B cell (primary cell): ENCODE results near the gene FUBP3. TPM values are rescaled to one million over a fixed set of nuclear protein-coding genes. Genes with fewer than 3 reads are reported as not detected.

ENCODE experiments used
- ATAC-seq: fragments of 200-7000 bp; cut with Tn5 transposase; one replicate; pipeline ENCODE4 v1.10.0; 2021; ENCODE audit warnings: low read depth, mild to moderate bottlenecking, moderate number of reproducible peaks, moderate library complexity
- CTCF ChIA-PET: fragments of 350-600 bp; sonication (Branson Sonifier 250); formaldehyde crosslinking; loops from one replicate; lab custom pipeline; 2021; ENCODE audit warnings: antibody characterized with exemption, inconsistent platforms; lab: Charles Lee
- POLR2A ChIA-PET: fragments of 350-600 bp; sonication (Branson Sonifier 250); formaldehyde crosslinking; loops from one replicate; lab custom pipeline; 2021; ENCODE audit warnings: antibody characterized with exemption; lab: Charles Lee
- DNase-seq: peaks from one replicate; pipeline ENCODE4 v3.0.0; 2013
- H2AFZ ChIP-seq: 2 replicates; pipeline ENCODE4 v1.6.1; 2012; ENCODE audit warnings: mild to moderate bottlenecking, low read depth, low read length; ENCODE audit not compliant: insufficient read depth, poor library complexity, severe bottlenecking
- H3K27ac ChIP-seq, 2 donors: 1 replicate in 1 of 2; 2 replicates in 1 of 2; pipeline ENCODE4 v1.5.1; 2012 to 2013; ENCODE audit warnings: low read length in 2 of 2, mild to moderate bottlenecking in 2 of 2, moderate library complexity in 1 of 2
- H3K27me3 ChIP-seq, 4 experiments: fragments of 200-600 bp in 1 of 4; sonication (generic) in 1 of 4; replicated peaks in 1 of 4; 1 replicate in 2 of 4; 2 replicates in 2 of 4; pipeline versions ENCODE4 v1.6.1 to v1.7.0; 2013 to 2016; ENCODE audit warnings: low read length in 3 of 4, mild to moderate bottlenecking in 2 of 4, mixed read lengths in 1 of 4, moderate library complexity in 1 of 4; ENCODE audit not compliant: insufficient read depth in 4 of 4, control insufficient read depth in 3 of 4; ENCODE audit errors: control extremely low read depth in 1 of 4
- H3K36me3 ChIP-seq, 2 experiments: replicated peaks in 1 of 2; 1 replicate in 1 of 2; 2 replicates in 1 of 2; pipeline versions ENCODE4 v1.6.1 to v1.7.1; 2013; ENCODE audit warnings: low read length in 1 of 2; ENCODE audit not compliant: insufficient read depth in 2 of 2, control insufficient read depth in 1 of 2; ENCODE audit errors: control extremely low read depth in 1 of 2, extremely low read depth in 1 of 2
- H3K4me1 ChIP-seq, 2 donors: fragments of 200-600 bp in 1 of 2; sonication (generic) in 1 of 2; 1 replicate in 1 of 2; 2 replicates in 1 of 2; pipeline versions ENCODE4 v1.5.1 to v1.6.1; 2013 to 2017; ENCODE audit warnings: low read length in 2 of 2; ENCODE audit not compliant: control insufficient read depth in 2 of 2, insufficient read depth in 2 of 2
- H3K4me2 ChIP-seq: replicated peaks from 2 replicates; pipeline ENCODE3; 2012; ENCODE audit warnings: mild to moderate bottlenecking, low read depth, low read length; ENCODE audit not compliant: poor library complexity, severe bottlenecking
- H3K4me3 ChIP-seq, 5 experiments: fragments of 200-600 bp in 1 of 5; sonication (generic) in 1 of 5; 1 replicate in 3 of 5; 2 replicates in 2 of 5; pipeline versions ENCODE4 v1.5.1 to v1.7.0; 2011 to 2016; ENCODE audit warnings: low read length in 4 of 5, mild to moderate bottlenecking in 4 of 5, low read depth in 2 of 5, control low read depth in 1 of 5, moderate library complexity in 1 of 5; ENCODE audit not compliant: insufficient read depth in 1 of 5; ENCODE audit errors: control extremely low read depth in 1 of 5, extremely low read depth in 1 of 5
- H3K79me2 ChIP-seq: fragments of 200-600 bp; sonication (generic); one replicate; pipeline ENCODE4 v1.6.0; 2016; ENCODE audit warnings: low read length; ENCODE audit not compliant: control insufficient read depth, insufficient read depth
- H3K9ac ChIP-seq: fragments of 200-600 bp; sonication (generic); 2 replicates; pipeline ENCODE4 v1.6.1; 2017; ENCODE audit warnings: mild to moderate bottlenecking, low read length, moderate library complexity
- H3K9me3 ChIP-seq, 3 donors: one replicate each; pipeline versions ENCODE4 v1.6.1 to v1.7.1; 2013; ENCODE audit warnings: low read length in 2 of 3; ENCODE audit not compliant: control insufficient read depth in 2 of 3, insufficient read depth in 1 of 3; ENCODE audit errors: control extremely low read depth in 1 of 3
- H4K20me1 ChIP-seq: 2 replicates; pipeline ENCODE4 v1.6.0; 2012; ENCODE audit warnings: mild to moderate bottlenecking, low read length; ENCODE audit not compliant: insufficient read depth, control insufficient read depth, poor library complexity, severe bottlenecking
- H3K27ac Mint-ChIP-seq: one replicate; pipeline ENCODE4 v1.8.0; 2021; ENCODE audit warnings: mixed read lengths
- H3K27me3 Mint-ChIP-seq: one replicate; pipeline ENCODE4 v1.8.0; 2021; ENCODE audit warnings: mixed read lengths
- H3K4me1 Mint-ChIP-seq: one replicate; pipeline ENCODE4 v1.8.0; 2021; ENCODE audit warnings: mixed read lengths
- H3K4me3 Mint-ChIP-seq: one replicate; pipeline ENCODE4 v1.8.0; 2021; ENCODE audit warnings: mixed read lengths
- H3K9me3 Mint-ChIP-seq: one replicate; pipeline ENCODE4 v1.8.0; 2022; ENCODE audit warnings: mixed read lengths; ENCODE audit not compliant: insufficient read depth
- EZH2 ChIP-seq: IDR thresholded peaks from 2 replicates; pipeline ENCODE4 v1.6.1; 2012; ENCODE audit warnings: borderline replicate concordance, low read depth, mild to moderate bottlenecking, moderate library complexity, low read length; ENCODE audit not compliant: insufficient read depth, poor library complexity, severe bottlenecking
- WGBS: methylation state at CpG from one replicate; pipeline ENCODE4 v1.1.5; 2013; ENCODE audit warnings: missing lambda C conversion rate; ENCODE audit not compliant: insufficient coverage; 5-methylcytosine and 5-hydroxymethylcytosine counted together
- intact Hi-C: fragments of 100-400 bp; cut with micrococcal nuclease; formaldehyde crosslinking; loops from one replicate; pipeline ENCODE4 v1.10.0; 2022
- polyA plus RNA-seq: library from polyadenylated mRNA; depleted of rRNA; stranded (reverse); fragments of >200 nt; gene quantifications from 2 replicates; pipeline ENCODE4 v1.2.3, GENCODE V29; 2012
- total RNA-seq, 2 donors: library from RNA; stranded (reverse); fragments of 120-200 nt in 1 of 2; gene quantifications; 1 replicate in 1 of 2; 2 replicates in 1 of 2; pipeline versions ENCODE4 v1.2.3 to v1.2.4, GENCODE V29; 2013 to 2022
- TF ChIP-seq, protein P1 (sequence below): fragments of 200-600 bp; IDR thresholded peaks from one replicate; pipeline ENCODE4 v1.8.0; 2022; ENCODE audit warnings: antibody characterized with exemption, mild to moderate bottlenecking

FUBP3 gene
- total and polyA plus RNA-seq, 2 donors (not counting 1 experiment from before 2014, with no cell fraction given) = 45.7 to 79.4 TPM

DNA sequence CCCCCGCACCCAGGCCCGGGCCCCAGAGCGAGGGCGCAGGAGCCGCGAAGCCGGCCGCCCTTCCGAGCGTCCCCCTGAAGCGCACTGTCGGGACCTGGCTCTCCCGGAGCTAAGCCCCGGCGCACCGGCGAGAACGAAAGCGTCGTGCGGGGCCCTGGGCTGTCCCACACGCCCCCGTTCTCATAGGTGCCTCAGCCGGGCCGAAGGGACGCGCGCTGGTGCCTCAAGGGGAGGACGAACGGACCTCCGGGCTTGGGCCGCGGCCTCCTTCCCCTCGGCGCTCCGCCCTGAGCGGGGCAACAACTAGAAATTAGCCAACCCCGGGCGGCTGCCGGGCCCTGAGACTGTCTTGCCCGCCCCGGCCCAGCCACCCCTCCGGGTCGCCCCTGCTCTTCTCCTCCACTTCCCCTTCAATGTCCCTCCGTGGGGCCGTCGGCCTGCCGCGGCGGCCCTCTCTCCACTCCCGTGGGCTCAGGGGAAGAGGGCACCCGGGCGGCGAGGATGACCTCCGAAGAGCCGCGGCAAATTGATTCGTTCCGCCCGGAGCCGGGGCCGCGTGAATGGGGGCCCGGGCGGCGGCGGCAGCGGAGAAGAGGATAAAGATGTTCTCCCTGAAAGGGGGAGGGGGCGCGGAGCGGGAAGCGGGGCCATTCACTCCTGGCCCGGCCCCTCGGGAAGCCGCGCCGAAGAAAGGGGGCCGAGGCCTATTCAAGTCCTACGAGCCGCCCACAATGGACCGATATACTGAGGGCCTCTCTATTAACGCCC lies 81.5 kb downstream of the FUBP3 start:
- TF ChIP-seq, protein P1, sequence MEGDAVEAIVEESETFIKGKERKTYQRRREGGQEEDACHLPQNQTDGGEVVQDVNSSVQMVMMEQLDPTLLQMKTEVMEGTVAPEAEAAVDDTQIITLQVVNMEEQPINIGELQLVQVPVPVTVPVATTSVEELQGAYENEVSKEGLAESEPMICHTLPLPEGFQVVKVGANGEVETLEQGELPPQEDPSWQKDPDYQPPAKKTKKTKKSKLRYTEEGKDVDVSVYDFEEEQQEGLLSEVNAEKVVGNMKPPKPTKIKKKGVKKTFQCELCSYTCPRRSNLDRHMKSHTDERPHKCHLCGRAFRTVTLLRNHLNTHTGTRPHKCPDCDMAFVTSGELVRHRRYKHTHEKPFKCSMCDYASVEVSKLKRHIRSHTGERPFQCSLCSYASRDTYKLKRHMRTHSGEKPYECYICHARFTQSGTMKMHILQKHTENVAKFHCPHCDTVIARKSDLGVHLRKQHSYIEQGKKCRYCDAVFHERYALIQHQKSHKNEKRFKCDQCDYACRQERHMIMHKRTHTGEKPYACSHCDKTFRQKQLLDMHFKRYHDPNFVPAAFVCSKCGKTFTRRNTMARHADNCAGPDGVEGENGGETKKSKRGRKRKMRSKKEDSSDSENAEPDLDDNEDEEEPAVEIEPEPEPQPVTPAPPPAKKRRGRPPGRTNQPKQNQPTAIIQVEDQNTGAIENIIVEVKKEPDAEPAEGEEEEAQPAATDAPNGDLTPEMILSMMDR = no peak
- TF ChIP-seq EZH2 = peak; percentile 44
- H4K20me1 ChIP-seq = no peaks in the 10 kb centered on the region
- H3K9ac ChIP-seq = peak overlapping the region; percentile 35
- Mint-ChIP-seq H3K27me3 (peaks cover 55% of the 10 kb centered on the region), H3K27ac (no peak overlapping the region), H3K9me3 (no peaks in the 10 kb centered on the region), H3K4me3 (peak overlapping the region; percentile 16), H3K4me1 (peaks cover 28% of the 10 kb centered on the region)
- peak; percentile 50 for DNase-seq
- peaks cover 0 to 30% (median 0%) of the 10 kb centered on the region in 3 donors for H3K9me3 ChIP-seq
- H2AFZ ChIP-seq = peak overlapping the region; percentile 33
- H3K4me1 ChIP-seq = peaks cover 55 to 58% of the 10 kb centered on the region in 2 donors
- H3K27me3 ChIP-seq = peaks cover 0 to 83% (median 42%) of the 10 kb centered on the region in 4 experiments
- CTCF ChIA-PET = no interaction called here
- POLR2A ChIA-PET = no interaction called here
- H3K27ac ChIP-seq = no peak overlapping the region
- 3% methylated on average over 82 of the region's 82 CpGs for WGBS
- intact Hi-C loops = no loop called here
- no peak for ATAC-seq
- no peaks in the 10 kb centered on the region for H3K79me2 ChIP-seq
- peak overlapping the region in 3 of 5 experiments; percentile 25 to 32 (median 29) for H3K4me3 ChIP-seq
- H3K36me3 ChIP-seq = no peaks in the 10 kb centered on the region
- peak overlapping the region; percentile 75 for H3K4me2 ChIP-seq

DNA sequence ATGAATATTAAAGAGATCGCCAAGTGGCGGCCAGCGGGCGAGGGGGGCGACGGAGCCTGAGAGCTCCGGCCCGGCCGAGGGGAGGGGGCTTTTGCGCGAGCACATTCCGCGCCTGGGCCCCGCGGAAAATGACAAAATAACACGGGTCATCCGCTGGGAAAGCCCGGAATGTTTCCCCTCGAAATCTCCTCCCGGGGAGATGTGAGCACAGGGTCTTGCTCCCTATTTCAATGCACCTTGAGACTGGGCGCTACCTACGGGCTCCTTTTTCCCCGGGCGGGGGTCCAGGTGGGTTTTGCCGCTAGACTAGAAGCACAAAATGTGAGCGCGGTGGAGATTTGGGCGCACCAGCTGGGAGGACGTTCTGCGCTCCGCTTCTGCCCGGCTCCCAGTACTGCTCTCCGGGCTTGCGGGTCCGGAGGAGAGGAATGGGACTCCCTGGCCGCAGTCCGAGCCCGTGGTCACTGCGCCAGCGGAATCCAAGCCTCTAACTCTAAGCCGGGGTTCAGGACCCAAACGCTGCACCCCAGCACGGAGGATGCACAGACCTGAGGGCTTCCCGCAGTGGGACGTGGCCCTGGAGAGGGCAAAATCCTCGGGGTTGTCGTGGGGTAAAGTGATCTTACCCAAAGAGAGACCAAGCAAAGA lies 82.2 kb downstream of the FUBP3 start:
- no peak overlapping the region for H3K27ac Mint-ChIP-seq
- intact Hi-C loops = no loop called here

More for the DNA sequence above, 82.2 kb downstream of the FUBP3 start:
- no peak overlapping the region for H3K27ac ChIP-seq
- ChIA-PET POLR2A (no interaction called here), CTCF (no interaction called here)
- Mint-ChIP-seq H3K4me3 (peak overlapping the region; percentile 27), H3K9me3 (no peaks in the 10 kb centered on the region), H3K27me3 (peaks cover 55% of the 10 kb centered on the region), H3K4me1 (peaks cover 31% of the 10 kb centered on the region)
- H3K9me3 ChIP-seq = peaks cover 0 to 33% (median 0%) of the 10 kb centered on the region in 3 donors
- H2AFZ ChIP-seq = no peak overlapping the region
- no peak for DNase-seq
- peaks cover 62 to 65% of the 10 kb centered on the region in 2 donors for H3K4me1 ChIP-seq
- H3K27me3 ChIP-seq = peaks cover 0 to 84% (median 45%) of the 10 kb centered on the region in 4 experiments
- peak overlapping the region; percentile 75 for H3K4me2 ChIP-seq
- no peaks in the 10 kb centered on the region for H4K20me1 ChIP-seq
- no peaks in the 10 kb centered on the region for H3K79me2 ChIP-seq
- no peak for ATAC-seq
- H3K36me3 ChIP-seq = no peaks in the 10 kb centered on the region
- no peak overlapping the region for H3K4me3 ChIP-seq
- TF ChIP-seq, protein P1 = no peak
- TF ChIP-seq EZH2 = no peak
- 10% methylated on average over 43 of the region's 47 CpGs for WGBS
- H3K9ac ChIP-seq = peak overlapping the region; percentile 35
